GM19351 (cell line): ENCODE data around the gene SLC6A13.
"Not testable (repeated sequence)": the region's sequence is repeated elsewhere in the genome, so short reads cannot be mapped to it uniquely, and the experiment has no call there.

Experiments used
- ATAC-seq: cut with Tn5 transposase; IDR thresholded peaks from one replicate; pipeline ENCODE4 v1.9.1; 2021; ENCODE audit warnings: mild to moderate bottlenecking, moderate library complexity; ENCODE audit not compliant: unreplicated experiment

The SLC6A13 gene

GRCh38 chr12:201361-201760, 61.3 kb downstream of the SLC6A13 start:
- no peak for ATAC-seq

DNA sequence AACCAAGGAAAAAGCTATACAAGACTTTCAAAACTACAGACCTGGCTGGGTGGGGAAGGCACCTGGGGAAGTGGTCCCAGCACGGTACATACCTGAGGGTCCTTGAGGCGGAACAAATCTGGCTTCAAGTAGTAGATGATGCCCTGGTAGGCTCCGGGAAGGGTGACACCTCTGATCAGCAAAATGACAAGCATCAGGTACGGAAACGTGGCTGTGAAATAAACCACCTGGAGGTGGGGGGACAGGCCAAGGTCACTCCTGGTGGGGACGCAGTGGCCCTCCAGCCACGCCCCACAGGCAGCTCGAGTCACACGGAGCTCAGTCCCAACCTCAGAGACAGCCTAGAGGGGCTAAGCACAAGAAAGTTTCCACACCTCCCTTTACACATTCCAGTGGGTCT, 63.9 kb downstream of the SLC6A13 start:
- ATAC-seq: no peak

DNA sequence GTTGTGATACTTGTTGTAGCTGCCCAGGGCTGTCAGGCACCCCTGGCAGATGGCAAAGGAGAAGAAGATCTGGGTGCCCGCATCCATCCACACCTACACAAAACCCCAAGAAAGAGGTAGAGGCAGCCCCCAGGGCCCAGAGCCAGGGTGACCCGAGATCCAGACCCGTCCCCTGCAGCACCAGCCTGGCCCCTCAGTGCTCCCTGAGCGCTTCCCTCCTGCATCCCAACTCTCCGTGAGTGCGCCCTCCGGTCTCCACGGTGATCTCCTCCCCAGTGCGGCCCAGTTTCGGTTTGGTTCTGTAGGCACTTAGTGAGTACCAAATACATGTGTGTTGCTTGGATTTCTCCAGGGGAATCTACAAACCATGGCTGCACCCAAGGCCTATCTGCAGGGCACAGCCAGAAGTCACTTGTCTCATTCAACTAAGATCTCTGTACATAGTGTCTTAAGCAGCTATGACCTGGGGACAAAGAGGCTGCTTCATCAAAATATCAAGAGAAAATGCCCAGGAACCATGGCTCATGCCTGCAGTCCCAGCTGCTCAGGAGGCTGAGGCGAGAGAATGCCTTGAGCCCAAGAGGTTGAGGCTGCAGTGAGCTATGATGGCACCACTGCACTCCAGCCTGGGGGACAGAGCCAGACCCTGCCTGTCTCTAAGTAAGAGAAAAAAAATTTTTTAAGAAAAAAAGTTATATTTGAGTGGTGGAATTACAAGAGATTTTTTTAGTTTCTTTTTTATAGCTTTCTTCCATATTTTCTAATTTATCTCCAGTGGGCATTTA, 64.5 kb downstream of the SLC6A13 start:
- no peak for ATAC-seq

DNA sequence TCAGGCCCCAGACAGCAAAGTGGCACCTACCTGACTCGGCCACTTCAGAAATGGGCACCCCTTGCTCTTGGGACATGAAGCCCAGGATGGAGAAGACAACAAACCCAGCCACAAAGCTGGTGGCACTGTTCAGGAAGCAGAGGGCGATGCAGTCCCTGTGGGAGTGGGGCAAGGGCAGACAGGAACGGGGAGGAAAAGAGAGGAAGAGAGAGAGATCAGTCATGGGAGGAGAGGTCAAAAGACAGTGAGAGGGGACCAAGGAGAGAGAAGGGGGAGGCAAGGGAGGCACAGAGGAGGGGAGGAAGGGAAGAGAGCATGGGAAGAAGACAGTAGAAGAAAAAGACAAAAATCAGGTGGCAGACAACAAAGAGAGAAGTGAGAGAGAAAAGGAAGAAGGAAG, 65.3 kb downstream of the SLC6A13 start:
- ATAC-seq: no peak

DNA sequence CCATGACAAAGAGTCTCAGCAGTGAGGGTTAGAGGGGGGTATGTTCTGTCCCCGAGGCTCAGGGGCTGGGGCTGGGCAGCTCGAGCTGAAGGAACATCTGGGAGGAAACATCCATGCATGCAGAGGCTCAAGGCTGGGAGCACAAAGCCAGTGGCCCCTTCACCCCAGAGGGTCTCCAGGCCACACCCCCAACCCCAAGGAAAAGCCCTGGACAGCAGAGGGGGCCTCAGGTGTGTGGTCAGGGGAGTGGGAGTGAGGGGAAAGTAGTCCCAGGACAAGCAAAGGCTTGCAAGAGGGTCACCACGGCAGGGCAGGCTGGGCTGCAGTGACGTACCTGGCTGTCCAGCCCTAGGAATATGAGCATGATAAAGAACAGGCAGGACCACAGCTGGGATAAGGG, 66.2 kb downstream of the SLC6A13 start:
- ATAC-seq: no peak

- no peak for ATAC-seq
These were observed 66.7 kb downstream of the SLC6A13 start for GRCh38 chr12:195951-196350.

DNA sequence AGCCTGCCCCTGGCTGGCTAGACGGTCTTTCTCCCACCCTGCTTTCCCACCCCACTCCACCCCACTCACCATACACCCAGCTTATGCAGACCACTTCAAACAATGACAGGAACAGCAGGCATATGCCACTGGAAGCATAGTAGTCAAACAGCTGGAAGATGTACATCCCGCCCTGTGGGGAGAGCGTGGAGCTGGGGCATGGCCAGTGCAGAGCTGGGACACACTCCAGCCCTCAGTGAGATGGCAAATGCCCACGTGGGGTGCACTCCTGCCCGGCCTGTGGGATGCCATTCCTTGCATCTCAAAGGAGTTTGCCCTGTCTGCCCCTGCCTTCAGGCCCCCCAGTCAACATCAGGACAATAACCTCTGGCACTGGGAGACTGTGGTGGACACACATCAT, 67.5 kb downstream of the SLC6A13 start:
- ATAC-seq: no peak

- ATAC-seq: no peak
These were observed 68.4 kb downstream of the SLC6A13 start for GRCh38 chr12:194276-194675.

DNA sequence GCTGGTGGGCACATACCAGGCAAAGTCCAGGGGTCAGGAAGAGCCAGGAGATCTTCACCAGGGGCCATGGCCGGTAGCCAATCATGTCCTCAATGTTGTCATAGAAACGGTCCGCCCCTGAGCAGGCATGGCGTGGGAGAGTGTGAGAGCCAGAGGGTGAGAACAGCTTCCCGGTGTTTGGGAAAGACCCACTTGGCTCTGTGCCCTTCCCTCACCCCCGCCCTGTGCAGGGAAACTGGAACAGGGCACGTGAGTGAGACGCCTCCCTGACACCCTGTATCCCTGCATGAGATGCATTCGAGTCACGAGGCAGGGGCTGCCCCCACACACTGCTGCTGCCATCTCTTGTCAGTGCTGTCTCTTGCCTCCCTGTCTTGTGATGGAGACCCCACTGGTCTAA, 69.4 kb downstream of the SLC6A13 start:
- no peak for ATAC-seq

DNA sequence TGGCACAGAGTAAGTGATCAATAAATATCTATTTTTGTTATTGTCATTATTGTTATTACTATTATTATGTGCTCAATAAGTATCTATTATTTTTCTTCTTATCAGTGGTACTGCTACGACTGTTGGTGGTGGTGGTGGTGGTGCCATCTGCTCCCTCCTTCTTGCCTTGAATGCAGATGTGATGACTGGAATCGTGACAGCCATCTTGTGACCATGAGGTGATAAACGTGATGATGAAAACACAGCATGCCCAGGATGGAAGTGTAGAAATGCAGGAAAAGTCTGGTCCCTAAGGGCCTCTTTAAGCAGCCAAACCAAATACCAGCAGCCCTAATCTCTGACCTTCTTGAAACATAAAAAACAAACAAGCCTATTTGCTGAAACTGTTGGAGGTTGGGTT, 71.1 kb downstream of the SLC6A13 start:
- ATAC-seq: no peak

- no peak for ATAC-seq
These were observed 71.8 kb downstream of the SLC6A13 start for GRCh38 chr12:190881-191280.

DNA sequence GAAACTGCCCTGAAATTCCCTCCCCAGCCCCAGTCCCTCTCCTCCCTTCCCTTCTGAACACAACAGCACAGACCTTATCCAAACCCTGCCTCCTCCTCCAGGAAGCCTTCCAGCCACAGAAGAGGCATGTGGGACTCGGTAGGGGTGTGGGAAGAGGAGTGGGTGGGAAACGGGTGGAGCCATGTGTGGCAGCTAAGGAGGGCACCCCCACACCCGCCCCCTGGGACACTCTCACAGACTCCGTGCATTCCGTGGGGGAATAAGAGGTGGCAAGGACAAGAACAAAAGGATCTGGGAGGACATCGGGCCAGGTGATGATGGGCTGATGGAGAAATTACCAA, 73.0 kb downstream of the SLC6A13 start:
- no peak for ATAC-seq

DNA sequence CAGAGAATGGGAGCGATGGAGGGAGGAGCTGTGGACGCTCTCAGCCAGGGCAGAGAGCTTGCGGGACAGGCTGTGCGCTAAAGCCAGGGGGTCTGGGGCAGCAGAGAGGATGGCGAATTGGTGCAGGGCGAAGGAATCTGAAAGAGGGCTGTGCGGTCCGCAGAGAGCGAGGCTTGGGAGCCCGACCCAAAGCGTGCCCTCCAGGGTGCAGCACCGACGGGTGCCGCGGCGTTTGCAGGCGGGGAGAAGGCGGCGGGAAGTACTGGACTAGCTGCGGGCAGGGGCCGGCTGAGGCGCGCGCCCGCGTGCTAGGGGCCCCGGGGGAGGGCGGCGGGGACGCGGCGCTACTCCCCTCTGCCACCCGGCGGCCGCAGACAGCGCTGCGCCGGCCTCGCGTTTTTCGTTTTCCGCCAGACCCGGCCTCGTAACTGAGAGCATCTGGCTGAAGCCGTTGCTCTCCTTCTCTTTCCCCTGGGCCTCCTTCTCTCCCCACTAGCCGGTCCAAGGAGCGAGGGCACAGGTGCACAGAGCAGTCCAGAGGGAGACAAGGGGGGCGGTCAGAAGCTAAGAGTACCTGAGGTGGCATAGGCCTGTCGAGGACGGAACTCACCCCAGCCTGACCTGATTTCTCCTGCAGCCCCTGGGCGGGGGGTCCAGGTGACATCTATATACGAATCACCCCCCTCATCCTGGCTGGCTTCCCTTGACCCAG, 73.6 kb downstream of the SLC6A13 start:
- ATAC-seq: no peak

DNA sequence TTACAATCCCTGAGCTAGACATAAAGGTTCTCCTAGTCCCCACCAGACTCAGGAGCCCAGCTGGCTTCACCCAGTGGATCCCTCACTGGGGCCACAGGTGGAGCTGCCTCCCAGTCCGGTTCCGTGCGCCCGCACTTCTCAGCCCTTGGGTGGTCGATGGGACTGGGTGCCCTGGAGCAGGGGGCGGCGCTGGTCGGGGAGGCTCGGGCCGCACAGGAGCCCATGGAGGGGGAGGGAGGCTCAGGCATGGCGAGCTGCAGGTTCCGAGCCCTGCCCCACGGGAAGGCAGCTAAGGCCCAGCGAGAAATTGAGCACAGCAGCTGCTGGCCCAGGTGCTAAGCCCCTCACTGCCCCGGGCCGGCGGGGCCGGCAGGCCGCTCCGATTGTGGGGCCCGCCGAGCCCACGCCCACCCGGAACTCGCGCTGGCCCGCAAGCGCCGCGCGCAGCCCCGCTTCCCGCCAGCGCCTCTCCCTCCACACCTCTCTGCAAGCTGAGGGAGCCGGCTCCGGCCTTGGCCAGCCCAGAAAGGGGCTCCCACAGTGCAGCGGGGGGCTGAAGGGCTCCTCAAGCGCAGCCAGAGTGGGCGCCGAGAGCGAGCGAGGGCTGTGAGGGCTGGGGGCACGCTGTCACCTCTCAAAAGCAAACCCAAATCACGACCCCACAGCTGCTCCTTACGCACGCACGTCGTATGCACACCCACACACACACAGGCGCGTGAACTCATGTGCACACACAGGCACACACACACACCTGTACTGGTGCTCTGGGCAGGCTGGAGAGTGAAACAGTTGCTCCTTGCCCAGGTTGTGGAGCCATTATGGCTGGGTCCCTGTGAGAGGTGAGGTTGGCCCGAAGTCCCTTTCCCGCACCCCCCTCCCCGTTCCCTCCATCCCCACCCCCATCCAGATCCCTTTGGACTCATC, 74.4 kb downstream of the SLC6A13 start:
- ATAC-seq: not testable (repeated sequence)

DNA sequence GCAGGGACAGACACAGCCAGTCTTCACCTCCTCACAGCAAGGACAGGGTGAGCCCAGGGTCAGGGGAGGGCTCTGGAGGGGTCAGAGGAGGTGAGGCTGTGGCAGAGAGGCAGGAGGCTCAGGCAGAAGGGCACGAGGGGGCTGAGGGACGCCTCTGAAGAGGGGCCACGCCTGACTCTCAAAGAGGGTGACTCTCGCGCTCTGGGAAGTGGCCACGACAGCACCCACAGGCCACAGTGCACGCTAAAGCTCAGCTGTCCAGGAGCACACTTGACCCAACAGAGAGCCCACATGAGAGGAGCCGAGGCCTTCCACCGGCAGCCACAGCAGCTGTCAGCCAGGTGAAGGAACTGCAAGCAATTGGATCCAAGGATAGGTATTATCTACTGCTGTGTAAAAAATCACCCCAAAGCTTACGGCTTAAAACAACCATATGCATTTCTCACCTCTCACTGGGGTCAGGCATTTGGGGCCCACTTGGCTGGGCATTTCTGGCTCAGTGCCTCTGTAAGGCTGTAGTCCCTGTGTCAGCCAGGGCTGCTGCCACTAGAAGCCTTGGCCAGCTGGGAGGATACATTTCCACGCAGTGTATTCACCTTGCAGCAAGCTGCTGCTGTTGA, 76.5 kb downstream of the SLC6A13 start:
- ATAC-seq: no peak

DNA sequence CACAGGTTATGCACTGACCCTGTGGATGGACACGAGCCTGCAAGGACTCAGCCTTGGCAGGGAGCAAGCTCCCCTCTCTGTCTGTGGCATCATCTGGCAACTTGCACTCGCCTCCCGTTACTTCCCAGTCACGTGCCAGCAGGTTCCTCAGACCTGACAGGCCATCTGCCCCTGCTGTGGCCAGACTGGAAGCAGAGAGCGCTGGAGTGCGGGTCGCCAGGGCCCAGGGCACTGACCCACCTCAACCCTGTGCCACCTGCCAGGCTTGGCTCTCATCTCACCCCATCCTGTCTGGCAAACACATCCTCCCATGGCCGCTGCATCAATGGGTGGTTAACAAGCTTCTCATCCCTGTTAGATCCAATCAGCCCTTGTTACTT, 77.1 kb downstream of the SLC6A13 start:
- no peak for ATAC-seq

- no peak for ATAC-seq
These were observed 77.6 kb downstream of the SLC6A13 start for GRCh38 chr12:184811-185575.

GRCh38 chr12:182381-182892, 80.2 kb downstream of the SLC6A13 start:
- no peak for ATAC-seq

DNA sequence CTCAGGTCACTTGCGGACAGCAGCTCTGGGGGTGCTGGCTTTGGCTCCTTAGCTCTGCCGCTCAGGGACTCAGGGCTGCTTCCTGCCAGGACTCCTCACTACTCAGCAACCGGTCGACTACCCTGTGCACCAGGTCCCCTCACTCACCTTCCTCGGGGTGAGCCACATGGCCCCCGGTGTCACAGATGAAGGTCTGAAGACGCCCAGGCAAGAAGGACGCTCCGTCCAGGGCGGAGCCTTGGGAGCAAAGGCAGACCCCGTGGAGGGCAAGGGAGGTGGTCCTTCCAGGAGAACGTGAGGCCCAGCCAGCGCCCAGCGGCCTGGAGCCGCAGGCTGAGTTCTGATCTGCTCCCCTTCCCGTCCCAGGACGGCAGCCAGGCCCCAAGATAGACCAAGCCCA, 80.7 kb downstream of the SLC6A13 start:
- no peak for ATAC-seq

GRCh38 chr12:180445-180844, 82.2 kb downstream of the SLC6A13 start:
- peak; percentile 45 for ATAC-seq
